ENCODE data around the gene IRF9. TPM values are rescaled to one million over a fixed set of nuclear protein-coding genes. Genes with fewer than 3 reads are reported as not detected.

Gene IRF9
- total and polyA plus RNA-seq, 2 of the 13 experiments (the other 11 are each of a cell fraction or from before 2014, with no cell fraction given) = 14.9 to 49.7 TPM

DNA sequence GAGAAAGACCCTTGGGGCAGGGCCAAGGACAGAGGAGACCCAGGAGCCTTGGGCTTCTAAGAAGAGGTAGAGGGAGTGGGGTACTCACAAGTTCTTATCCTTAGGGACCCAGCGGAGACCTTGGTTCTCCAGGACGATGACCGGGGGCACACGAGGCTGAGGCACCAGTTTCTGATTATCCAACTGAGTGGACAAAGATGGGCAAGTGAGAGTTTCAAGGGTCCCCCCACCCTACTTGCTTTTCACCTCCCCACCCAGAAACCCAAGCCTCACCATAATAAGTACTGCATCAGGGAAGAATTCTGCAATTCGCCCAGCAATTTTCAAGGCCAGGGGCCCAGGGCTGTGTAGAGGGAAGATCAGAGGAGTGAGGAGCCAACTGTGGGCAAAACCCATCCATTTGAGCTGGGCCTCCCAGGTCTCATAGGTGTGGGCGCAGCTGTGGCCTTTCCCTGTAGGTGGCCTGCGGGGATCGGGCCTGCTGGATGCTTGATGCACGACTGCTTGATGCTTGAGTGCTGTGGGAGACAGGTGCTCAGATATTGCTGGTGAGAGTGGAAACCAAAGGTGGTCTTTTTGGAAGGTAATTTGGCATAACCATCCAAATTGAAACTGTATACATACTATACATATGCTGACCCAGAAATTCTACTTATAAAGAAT is 21.7 kb upstream of the IRF9 start (continued):
- no peak for TF ChIP-seq PHF5A (CRISPR knock-in tag; IDR thresholded peaks at IDR 0.05; ENCODE audit: low read depth, unreplicated experiment)
- no peak for TF ChIP-seq U2AF1 (optimal IDR thresholded peaks at IDR 0.05; ENCODE audit: low read depth, low read length)
- 0 out of 2 replicates have a peak, but pooled peaks have one; percentile 10 for TF ChIP-seq ZNF33B (CRISPR knock-in tag; IDR thresholded peaks at IDR 0.05)
- no peak for TF ChIP-seq NR2F1 (CRISPR knock-in tag; IDR thresholded peaks at IDR 0.05)
- TF ChIP-seq, protein P1, sequence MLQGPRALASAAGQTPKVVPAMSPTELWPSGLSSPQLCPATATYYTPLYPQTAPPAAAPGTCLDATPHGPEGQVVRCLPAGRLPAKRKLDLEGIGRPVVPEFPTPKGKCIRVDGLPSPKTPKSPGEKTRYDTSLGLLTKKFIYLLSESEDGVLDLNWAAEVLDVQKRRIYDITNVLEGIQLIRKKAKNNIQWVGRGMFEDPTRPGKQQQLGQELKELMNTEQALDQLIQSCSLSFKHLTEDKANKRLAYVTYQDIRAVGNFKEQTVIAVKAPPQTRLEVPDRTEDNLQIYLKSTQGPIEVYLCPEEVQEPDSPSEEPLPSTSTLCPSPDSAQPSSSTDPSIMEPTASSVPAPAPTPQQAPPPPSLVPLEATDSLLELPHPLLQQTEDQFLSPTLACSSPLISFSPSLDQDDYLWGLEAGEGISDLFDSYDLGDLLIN (CRISPR knock-in tag; IDR thresholded peaks at IDR 0.05; ENCODE audit: borderline replicate concordance) = no peak
- TF ChIP-seq GPN1 (CRISPR knock-in tag; IDR thresholded peaks at IDR 0.05; ENCODE audit: borderline replicate concordance) = no peak
- TF ChIP-seq ZKSCAN1 (IDR thresholded peaks at IDR 0.05; ENCODE audit: low read length) = no peak
- TF ChIP-seq ZNF264 (CRISPR knock-in tag; IDR thresholded peaks at IDR 0.05) = no peak
- no peak for TF ChIP-seq MBNL3 (CRISPR knock-in tag; conservative IDR thresholded peaks at IDR 0.05)
- no peak for TF ChIP-seq SMARCC2 (IDR thresholded peaks at IDR 0.05)
- TF ChIP-seq ATF7 (IDR thresholded peaks at IDR 0.05) = no peak
- TF ChIP-seq ATF7 (CRISPR knock-in tag; IDR thresholded peaks at IDR 0.05) = no peak
- no peak for TF ChIP-seq ZNF619 (CRISPR knock-in tag; IDR thresholded peaks at IDR 0.05)
- TF ChIP-seq ZNF224 (CRISPR knock-in tag; IDR thresholded peaks at IDR 0.05) = no peak
- TF ChIP-seq ZNF274 (CRISPR knock-in tag; IDR thresholded peaks at IDR 0.05) = 0 out of 2 replicates have a peak, but pooled peaks have one; percentile 40
- no peak for TF ChIP-seq ZFP36L1 (CRISPR knock-in tag; IDR thresholded peaks at IDR 0.05)
- TF ChIP-seq ZNF205 (CRISPR knock-in tag; IDR thresholded peaks at IDR 0.05) = no peak
- no peak for TF ChIP-seq ZNF263 (CRISPR knock-in tag; IDR thresholded peaks at IDR 0.05)
- no peak for TF ChIP-seq CC2D1A (CRISPR knock-in tag; IDR thresholded peaks at IDR 0.05)
- TF ChIP-seq HOXA5 (CRISPR knock-in tag; IDR thresholded peaks at IDR 0.05) = no peak
- TF ChIP-seq TSC22D2 (CRISPR knock-in tag; IDR thresholded peaks at IDR 0.05; ENCODE audit: borderline replicate concordance) = no peak
- no peak for TF ChIP-seq BRCA1 (CRISPR knock-in tag; IDR thresholded peaks at IDR 0.05)
- no peak for TF ChIP-seq ESRRA (CRISPR knock-in tag; IDR thresholded peaks at IDR 0.05; ENCODE audit: low read depth)
- no peak for TF ChIP-seq ZNF577 (CRISPR knock-in tag; IDR thresholded peaks at IDR 0.05; ENCODE audit: borderline replicate concordance, low read depth)
- no peak for TF ChIP-seq SYNCRIP (IDR thresholded peaks at IDR 0.05; ENCODE audit: insufficient read depth, low read depth, low read length)
- TF ChIP-seq NFYB (CRISPR knock-in tag; IDR thresholded peaks at IDR 0.05) = no peak
- no peak for TF ChIP-seq ZNF30 (CRISPR knock-in tag; IDR thresholded peaks at IDR 0.05)
- TF ChIP-seq SATB2 (CRISPR knock-in tag; IDR thresholded peaks at IDR 0.05) = no peak
- no peak for TF ChIP-seq HOXD1 (CRISPR knock-in tag; IDR thresholded peaks at IDR 0.05)
- TF ChIP-seq RAD51 (IDR thresholded peaks at IDR 0.05; ENCODE audit: borderline replicate concordance) = no peak
- TF ChIP-seq CSRNP1 (CRISPR knock-in tag; IDR thresholded peaks at IDR 0.05) = no peak

All from HepG2 (cell line).